H9 (cell line): ENCODE measurements around the gene ANGEL2. TPM values are rescaled to one million over a fixed set of nuclear protein-coding genes. Genes with fewer than 3 reads are reported as not detected.

Experiments
- DNase-seq: peaks from one replicate; pipeline ENCODE4 v3.0.0-alpha.2; 2017
- H2AFZ ChIP-seq: one replicate; pipeline ENCODE4 v1.6.1; 2013; ENCODE audit warnings: mild to moderate bottlenecking, low read length, control low read depth, moderate library complexity
- H2AK5ac ChIP-seq: 2 replicates; pipeline ENCODE4 v1.6.1; 2013; ENCODE audit warnings: low read length, control low read depth, mixed read lengths; ENCODE audit not compliant: insufficient read length
- H2BK120ac ChIP-seq: one replicate; pipeline ENCODE4 v1.6.1; 2013; ENCODE audit warnings: low read depth, mild to moderate bottlenecking, low read length, control low read depth, inconsistent platforms; ENCODE audit not compliant: poor library complexity, severe bottlenecking
- H2BK12ac ChIP-seq: 2 replicates; pipeline ENCODE4 v1.6.1; 2013; ENCODE audit warnings: low read length, control low read depth, mixed read lengths, low read depth; ENCODE audit not compliant: insufficient read length
- H2BK15ac ChIP-seq: 2 replicates; pipeline ENCODE4 v1.6.1; 2013; ENCODE audit warnings: low read depth, low read length, control low read depth
- H2BK20ac ChIP-seq: one replicate; pipeline ENCODE4 v1.6.1; 2013; ENCODE audit warnings: low read depth, mild to moderate bottlenecking, low read length, control low read depth, inconsistent platforms; ENCODE audit not compliant: poor library complexity, severe bottlenecking
- H2BK5ac ChIP-seq: 2 replicates; pipeline ENCODE4 v1.6.1; 2013; ENCODE audit warnings: low read length, control low read depth, mixed read lengths; ENCODE audit not compliant: insufficient read length
- H3K14ac ChIP-seq: 2 replicates; pipeline ENCODE4 v1.6.1; 2013; ENCODE audit warnings: low read length, control low read depth; ENCODE audit not compliant: insufficient read depth
- H3K18ac ChIP-seq: 2 replicates; pipeline ENCODE4 v1.6.1; 2013; ENCODE audit warnings: low read depth, mild to moderate bottlenecking, mixed read lengths, low read length, control low read depth; ENCODE audit not compliant: insufficient read length
- H3K23ac ChIP-seq: 2 replicates; pipeline ENCODE4 v1.6.1; 2013; ENCODE audit warnings: low read length, control low read depth, mixed read lengths, low read depth; ENCODE audit not compliant: insufficient read length
- H3K23me2 ChIP-seq: 2 replicates; pipeline ENCODE4 v1.6.1; 2013; ENCODE audit warnings: low read depth, mild to moderate bottlenecking, mixed read lengths, low read length, control low read depth; ENCODE audit not compliant: insufficient read length, poor library complexity, severe bottlenecking
- H3K27ac ChIP-seq: 2 replicates; pipeline ENCODE4 v1.5.1; 2013; ENCODE audit warnings: low read length, control low read depth, mixed read lengths, low read depth; ENCODE audit not compliant: insufficient read length
- H3K27me3 ChIP-seq: 2 replicates; pipeline ENCODE4 v1.6.1; 2013; ENCODE audit warnings: low read length, control low read depth, inconsistent platforms; ENCODE audit not compliant: insufficient read depth
- H3K4ac ChIP-seq: 2 replicates; pipeline ENCODE4 v1.6.1; 2013; ENCODE audit warnings: low read depth, mild to moderate bottlenecking, control low read depth, inconsistent platforms, low read length, moderate library complexity
- H3K4me1 ChIP-seq: 2 replicates; pipeline ENCODE4 v1.6.1; 2013; ENCODE audit warnings: low read length, control low read depth, inconsistent platforms; ENCODE audit not compliant: insufficient read depth
- H3K4me2 ChIP-seq: 2 replicates; pipeline ENCODE4 v1.6.1; 2013; ENCODE audit warnings: low read length, control low read depth, mixed read lengths; ENCODE audit not compliant: insufficient read length, insufficient read depth
- H3K56ac ChIP-seq: 2 replicates; pipeline ENCODE4 v1.6.1; 2013; ENCODE audit warnings: low read depth, mild to moderate bottlenecking, mixed read lengths, low read length, control low read depth; ENCODE audit not compliant: insufficient read length
- H3K79me1 ChIP-seq: 2 replicates; pipeline ENCODE4 v1.6.1; 2013; ENCODE audit warnings: low read depth, mild to moderate bottlenecking, moderate library complexity, low read length, control low read depth, inconsistent platforms; ENCODE audit not compliant: insufficient read depth, poor library complexity, severe bottlenecking
- H3K79me2 ChIP-seq: 2 replicates; pipeline ENCODE4 v1.6.1; 2013; ENCODE audit warnings: low read length, control low read depth, inconsistent platforms; ENCODE audit not compliant: insufficient read depth
- H3K9ac ChIP-seq: 2 replicates; pipeline ENCODE4 v1.6.1; 2013; ENCODE audit warnings: low read length, control low read depth, mixed read lengths; ENCODE audit not compliant: insufficient read length; ENCODE audit errors: extremely low read depth
- H3K9me3 ChIP-seq: one replicate; pipeline ENCODE4 v1.6.1; 2013; ENCODE audit warnings: low read depth, low read length, inconsistent platforms; ENCODE audit not compliant: control insufficient read depth
- H3T11ph ChIP-seq: one replicate; pipeline ENCODE4 v1.6.1; 2013; ENCODE audit warnings: mild to moderate bottlenecking, low read length, control low read depth, inconsistent platforms
- H4K20me1 ChIP-seq: one replicate; pipeline ENCODE4 v1.6.1; 2013; ENCODE audit not compliant: control insufficient read depth, insufficient read length, insufficient read depth
- H4K5ac ChIP-seq: 2 replicates; pipeline ENCODE4 v1.6.1; 2013; ENCODE audit warnings: low read depth, mild to moderate bottlenecking, mixed read lengths, low read length, control low read depth; ENCODE audit not compliant: insufficient read length
- H4K8ac ChIP-seq: replicated peaks from 2 replicates; pipeline ENCODE4 v1.6.1; 2013; ENCODE audit warnings: low read length, control low read depth, mixed read lengths, low read depth; ENCODE audit not compliant: insufficient read length
- H4K91ac ChIP-seq: 2 replicates; pipeline ENCODE4 v1.6.1; 2013; ENCODE audit warnings: low read depth, mild to moderate bottlenecking, moderate library complexity, mixed read lengths, low read length, control low read depth; ENCODE audit not compliant: insufficient read length
- H3K27ac Mint-ChIP-seq, 3 experiments: 2 replicates in 2 of 3; 3 replicates in 1 of 3; pipeline ENCODE4 v1.8.0; 2020 to 2021; ENCODE audit warnings: mixed read lengths in 3 of 3, mild to moderate bottlenecking in 1 of 3, moderate library complexity in 1 of 3
- H3K27me3 Mint-ChIP-seq: 2 replicates; pipeline ENCODE4 v1.8.0; 2021; ENCODE audit warnings: low read depth, mild to moderate bottlenecking, moderate library complexity, mixed read lengths
- H3K36me3 Mint-ChIP-seq, 3 experiments: 2 replicates in 2 of 3; 3 replicates in 1 of 3; pipeline ENCODE4 v1.8.0; 2020 to 2021; ENCODE audit warnings: low read depth in 3 of 3, mixed read lengths in 3 of 3; ENCODE audit not compliant: insufficient read depth in 1 of 3
- H3K4me1 Mint-ChIP-seq, 2 experiments: 2 replicates each; pipeline ENCODE4 v1.8.0; 2020; ENCODE audit warnings: mixed read lengths in 2 of 2
- H3K4me3 Mint-ChIP-seq, 2 experiments: 2 replicates in 1 of 2; 3 replicates in 1 of 2; pipeline ENCODE4 v1.8.0; 2020 to 2021; ENCODE audit warnings: mild to moderate bottlenecking in 2 of 2, mixed read lengths in 2 of 2, moderate library complexity in 1 of 2
- H3K9me3 Mint-ChIP-seq, 2 experiments: 2 replicates in 1 of 2; 3 replicates in 1 of 2; pipeline ENCODE4 v1.8.0; 2020; ENCODE audit warnings: mild to moderate bottlenecking in 2 of 2, mixed read lengths in 2 of 2, moderate library complexity in 1 of 2
- WGBS: extraction: QIAGEN DNeasy Blood & Tissue Kit; methylation state at CpG from one replicate; pipeline ENCODE4 v1.1.7; 2013; ENCODE audit warnings: missing lambda C conversion rate, low lambda C conversion rate, mixed read lengths; ENCODE audit not compliant: insufficient read length; ENCODE audit errors: extremely low coverage; 5-methylcytosine and 5-hydroxymethylcytosine counted together
- total RNA-seq: library from RNA; stranded (reverse); gene quantifications from 2 replicates; pipeline ENCODE4 v1.2.1, GENCODE V29; 2021
- TF ChIP-seq, protein P1 (sequence below): fragments of 200-600 bp; sonication (generic); conservative IDR thresholded peaks from 3 replicates; pipeline ENCODE4 v1.8.0; 2021; ENCODE audit warnings: antibody characterized with exemption, mild to moderate bottlenecking

ANGEL2 gene
- total RNA-seq, 1 experiment from 2014 or later: 47.8 TPM

GRCh38 chr1:212953321-212953720 lies 62.3 kb downstream of the ANGEL2 start:
- H3K9me3 ChIP-seq: no peaks in the 10 kb centered on the region
- peak overlapping the region; percentile 28 for H3K4me2 ChIP-seq
- no peak overlapping the region for H4K91ac ChIP-seq
- H2BK120ac ChIP-seq: no peak overlapping the region
- H3K18ac ChIP-seq: no peak overlapping the region
- H2BK20ac ChIP-seq: no peak overlapping the region
- no peak overlapping the region for H3K14ac ChIP-seq
- no peak overlapping the region for H2BK5ac ChIP-seq
- Mint-ChIP-seq H3K27ac (peak overlapping the region in 2 of 3 experiments; percentile 21 to 60; a peak in 4 of 7 replicates), H3K9me3 (peaks cover 5% of the 10 kb centered on the region in 2 experiments; a peak in 4 of 5 replicates), H3K4me3 (peak overlapping the region; percentile 82 to 93), H3K4me1 (peaks cover 50 to 53% of the 10 kb centered on the region in 2 experiments), H3K36me3 (peaks cover 51 to 65% (median 53%) of the 10 kb centered on the region in 3 experiments), H3K27me3 (peaks cover 19% of the 10 kb centered on the region)
- no peak overlapping the region for H3K9ac ChIP-seq
- peaks cover 11% of the 10 kb centered on the region; the same call in 1 of the 2 replicates for H3K79me2 ChIP-seq
- TF ChIP-seq, protein P1, sequence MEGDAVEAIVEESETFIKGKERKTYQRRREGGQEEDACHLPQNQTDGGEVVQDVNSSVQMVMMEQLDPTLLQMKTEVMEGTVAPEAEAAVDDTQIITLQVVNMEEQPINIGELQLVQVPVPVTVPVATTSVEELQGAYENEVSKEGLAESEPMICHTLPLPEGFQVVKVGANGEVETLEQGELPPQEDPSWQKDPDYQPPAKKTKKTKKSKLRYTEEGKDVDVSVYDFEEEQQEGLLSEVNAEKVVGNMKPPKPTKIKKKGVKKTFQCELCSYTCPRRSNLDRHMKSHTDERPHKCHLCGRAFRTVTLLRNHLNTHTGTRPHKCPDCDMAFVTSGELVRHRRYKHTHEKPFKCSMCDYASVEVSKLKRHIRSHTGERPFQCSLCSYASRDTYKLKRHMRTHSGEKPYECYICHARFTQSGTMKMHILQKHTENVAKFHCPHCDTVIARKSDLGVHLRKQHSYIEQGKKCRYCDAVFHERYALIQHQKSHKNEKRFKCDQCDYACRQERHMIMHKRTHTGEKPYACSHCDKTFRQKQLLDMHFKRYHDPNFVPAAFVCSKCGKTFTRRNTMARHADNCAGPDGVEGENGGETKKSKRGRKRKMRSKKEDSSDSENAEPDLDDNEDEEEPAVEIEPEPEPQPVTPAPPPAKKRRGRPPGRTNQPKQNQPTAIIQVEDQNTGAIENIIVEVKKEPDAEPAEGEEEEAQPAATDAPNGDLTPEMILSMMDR: no peak
- peaks cover 7% of the 10 kb centered on the region for H3K79me1 ChIP-seq
- no peak overlapping the region for H3K27ac ChIP-seq
- H4K20me1 ChIP-seq: peaks cover 2% of the 10 kb centered on the region
- no peak overlapping the region for H3K23ac ChIP-seq
- H2BK15ac ChIP-seq: no peak overlapping the region
- no peaks in the 10 kb centered on the region for H3K27me3 ChIP-seq
- no peak overlapping the region for H2BK12ac ChIP-seq
- H3K4me1 ChIP-seq: peaks cover 3% of the 10 kb centered on the region; the same call in 1 of the 2 replicates
- no peak overlapping the region for H2AK5ac ChIP-seq
- no peak overlapping the region for H2AFZ ChIP-seq
- DNase-seq: no peak
- H3T11ph ChIP-seq: no peak overlapping the region
- no peak overlapping the region for H3K4ac ChIP-seq
- no peak overlapping the region for H4K5ac ChIP-seq
- WGBS: no CpG with 5 or more reads among the region's 3 CpGs
- H3K23me2 ChIP-seq: peaks cover 14% of the 10 kb centered on the region
- no peak overlapping the region for H4K8ac ChIP-seq
- no peak overlapping the region for H3K56ac ChIP-seq
